ENCODE data around the gene KHDC4. TPM values are rescaled to one million over a fixed set of nuclear protein-coding genes. Genes with fewer than 3 reads are reported as not detected.

The KHDC4 gene
- total and polyA plus RNA-seq, 2 donors (not counting 3 experiments of a cell fraction or from before 2014, with no cell fraction given), result 47.9 to 54.1 TPM

DNA sequence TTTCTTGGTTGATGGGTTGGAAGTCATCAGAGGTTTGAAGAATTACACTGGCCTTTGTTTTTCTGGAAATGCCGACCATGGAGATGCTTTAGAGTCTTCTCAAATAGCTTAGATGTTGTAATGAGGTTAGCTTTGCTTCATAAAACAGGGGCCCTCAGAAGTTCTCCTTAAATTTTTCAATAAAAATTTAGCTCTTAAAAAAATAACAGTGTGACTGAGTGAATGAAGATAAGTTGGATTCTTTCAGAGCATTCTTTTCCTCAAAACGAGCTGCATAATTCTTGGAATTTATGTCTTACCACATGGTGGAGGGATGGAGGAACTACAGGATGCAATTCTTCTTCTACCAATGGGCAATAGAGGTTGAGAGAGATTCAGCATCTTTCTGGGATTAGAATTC, 51.4 kb downstream of the KHDC4 start:
- intact Hi-C loops (cut with micrococcal nuclease), result no loop called here
- FAIRE-seq, result no peak
- no peak overlapping the region for H3K4me2 ChIP-seq (ENCODE audit: insufficient read depth, low read length)
- no TSS peak for BruUV-seq (replicated peaks)
- CTCF ChIA-PET, result interaction anchor here (1.4 to 3.2 kb wide), 2 partner anchors 10 to 11 kb away, joined by 4 to 18 read pairs; no protein-coding TSS in a partner anchor
- peaks cover 0 to 4% of the 10 kb centered on the region in 2 experiments for H3K36me3 ChIP-seq (ENCODE audit: control insufficient read depth in 2 of 2, extremely low read depth in 1 of 2, insufficient read depth in 2 of 2, low read length in 2 of 2)
- H3K4me3 ChIP-seq (replicated peaks in 1 of 3; ENCODE audit: insufficient read depth in 1 of 3, low read depth in 1 of 3, low read length in 3 of 3), result no peak overlapping the region
- H2AFZ ChIP-seq (ENCODE audit: low read depth, low read length), result no peak overlapping the region
- dilution Hi-C loops (cut with MboI; ENCODE audit: extremely low pct_ligation_motif_present, low sequenced_read_pairs), result no loop called here
- H3K27ac ChIP-seq (ENCODE audit: insufficient read depth, low read depth, low read length), result no peak overlapping the region
- no peaks in the 10 kb centered on the region for H3K79me2 ChIP-seq (ENCODE audit: control insufficient read depth, insufficient read depth, low read length)
- H3K9me3 ChIP-seq (replicated peaks; ENCODE audit: control insufficient read depth, insufficient read depth, low read length), result no peaks in the 10 kb centered on the region
- H4K20me1 ChIP-seq (replicated peaks; ENCODE audit: control insufficient read depth, extremely low read depth, insufficient read depth, low read length), result no peaks in the 10 kb centered on the region
- no peak overlapping the region for H3K9ac ChIP-seq (replicated peaks; ENCODE audit: extremely low read depth, insufficient read depth, low read length)
- POLR2A ChIA-PET, result no interaction called here
- no peaks in the 10 kb centered on the region for H3K27me3 ChIP-seq (ENCODE audit: control insufficient read depth in 2 of 2, insufficient read depth in 2 of 2, low read length in 2 of 2)
- H3K9me1 ChIP-seq (replicated peaks; ENCODE audit: control insufficient read depth, extremely low read depth, insufficient read depth, low read length), result no peaks in the 10 kb centered on the region
- H3K4me1 ChIP-seq (ENCODE audit: control insufficient read depth, extremely low read depth, insufficient read depth, low read length), result no peaks in the 10 kb centered on the region
- no peak for DNase-seq (ENCODE audit: low read depth, low spot score)
- TF ChIP-seq POLR2AphosphoS5 (IDR thresholded peaks at IDR 0.05; ENCODE audit: insufficient read depth, low read depth, low read length), result no peak
- TF ChIP-seq POLR2A (IDR thresholded peaks at IDR 0.05; ENCODE audit: low read depth, low read length), result no peak
- TF ChIP-seq EZH2 (IDR thresholded peaks at IDR 0.05; ENCODE audit: borderline replicate concordance, low read depth, low read length, severe bottlenecking), result no peak
- no peak for TF ChIP-seq GATA2 (IDR thresholded peaks at IDR 0.05; ENCODE audit: insufficient read depth, insufficient read length, low read depth, low read length)
- TF ChIP-seq, protein P1, sequence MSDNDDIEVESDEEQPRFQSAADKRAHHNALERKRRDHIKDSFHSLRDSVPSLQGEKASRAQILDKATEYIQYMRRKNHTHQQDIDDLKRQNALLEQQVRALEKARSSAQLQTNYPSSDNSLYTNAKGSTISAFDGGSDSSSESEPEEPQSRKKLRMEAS (IDR thresholded peaks at IDR 0.05; ENCODE audit: insufficient read depth, insufficient read length), result no peak
- TF ChIP-seq CTCF (IDR thresholded peaks at IDR 0.05; ENCODE audit: extremely low read depth in 1 of 2, insufficient read depth in 1 of 2, low read depth in 1 of 2, low read length in 2 of 2), result no peak
- no peak for TF ChIP-seq JUN (IDR thresholded peaks at IDR 0.05; ENCODE audit: borderline replicate concordance, insufficient read depth, insufficient read length, low read depth)

Data from endothelial cell of umbilical vein (primary cell).